HK-2 (cell line): Measurements from ENCODE around the gene PLEKHA5.
"Not testable (repeated sequence)": the region's sequence is repeated elsewhere in the genome, so short reads cannot be mapped to it uniquely, and the experiment has no call there.

Experiments used
- DNase-seq: peaks from one replicate; pipeline ENCODE4 v3.0.0-alpha.2; 2018; ENCODE audit not compliant: unreplicated experiment

Gene PLEKHA5

DNA sequence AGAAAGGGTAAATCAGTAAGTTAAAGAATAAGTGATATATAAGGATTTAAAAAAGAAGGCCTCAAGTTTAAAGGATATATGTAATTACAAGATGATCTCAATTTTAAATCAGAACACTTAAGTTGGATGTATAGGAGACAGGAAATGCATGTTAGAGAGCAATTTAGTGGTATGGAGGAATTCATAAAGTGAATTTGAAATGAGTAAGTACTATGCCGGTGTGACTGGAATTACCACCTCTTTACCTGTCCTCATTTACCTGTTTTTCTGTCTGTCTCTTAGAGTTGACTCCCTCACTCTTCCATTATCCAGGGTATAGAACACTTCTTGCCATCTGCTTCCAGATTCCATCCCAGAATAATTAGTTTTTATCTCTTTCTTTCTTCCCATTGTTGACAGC lies 73.5 kb downstream of the PLEKHA5 start:
- no peak for DNase-seq

DNA sequence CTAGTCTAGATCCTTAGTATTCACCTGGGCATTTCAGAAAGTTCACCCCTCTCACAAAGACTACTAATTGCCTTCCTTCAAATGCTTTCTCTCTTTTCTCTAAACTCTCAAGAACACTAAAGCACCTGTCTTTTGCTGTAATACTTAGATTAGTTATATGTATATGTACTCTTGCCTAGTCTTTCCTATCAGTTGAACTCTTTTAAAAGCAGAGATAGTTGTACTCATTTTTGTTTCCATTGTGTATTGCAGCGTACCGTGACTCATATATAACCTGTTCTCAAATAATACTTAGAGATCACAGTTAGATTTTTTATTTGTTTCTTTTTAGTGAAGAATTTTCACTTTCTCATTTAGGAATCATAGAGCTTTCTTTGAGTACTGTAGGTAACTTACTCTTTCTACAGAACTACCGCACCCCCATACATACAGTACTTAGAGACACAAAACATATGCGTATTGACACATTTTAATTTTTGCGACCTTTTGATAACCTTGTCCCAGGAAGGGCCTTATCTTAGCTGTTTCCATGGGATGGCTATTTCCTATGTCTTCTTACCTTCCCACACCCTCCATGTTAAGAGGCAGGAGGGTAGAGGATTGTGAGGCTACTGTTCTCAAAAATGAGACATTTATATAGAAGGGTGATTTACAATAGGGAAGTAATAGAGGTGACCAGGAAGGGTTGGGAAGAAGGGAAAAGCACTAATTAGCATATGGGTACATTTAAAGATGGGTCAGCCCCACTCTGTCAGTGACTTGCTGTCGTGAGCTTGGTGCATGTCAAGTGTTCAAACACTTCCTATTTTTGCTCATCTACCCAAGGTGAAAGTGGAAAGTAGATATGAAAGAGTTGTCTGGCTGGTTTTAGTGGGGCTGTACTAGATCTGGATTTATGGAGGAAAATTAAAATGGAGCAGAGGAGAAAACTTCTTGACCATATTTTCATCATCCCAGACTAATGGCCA lies 74.3 kb downstream of the PLEKHA5 start:
- no peak for DNase-seq

DNA sequence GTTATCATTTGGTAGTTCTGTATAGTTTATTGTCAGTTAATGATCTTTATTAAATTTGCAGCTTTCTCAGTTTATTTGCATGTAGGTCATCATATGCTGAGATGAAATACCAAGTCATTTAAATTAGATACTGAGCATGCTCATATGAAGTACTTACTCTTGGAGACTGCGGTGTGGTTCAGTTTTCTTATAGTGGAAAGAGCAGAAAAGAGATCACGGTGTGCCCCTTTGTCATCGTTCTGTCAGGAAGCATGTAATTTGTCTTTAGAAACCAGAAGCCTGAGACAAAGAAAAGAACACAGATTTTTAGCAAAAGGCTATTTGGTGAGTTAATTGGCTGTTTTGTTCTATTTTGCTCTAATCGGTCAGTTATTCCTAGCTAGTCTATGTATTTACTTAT lies 75.6 kb downstream of the PLEKHA5 start:
- no peak for DNase-seq

DNA sequence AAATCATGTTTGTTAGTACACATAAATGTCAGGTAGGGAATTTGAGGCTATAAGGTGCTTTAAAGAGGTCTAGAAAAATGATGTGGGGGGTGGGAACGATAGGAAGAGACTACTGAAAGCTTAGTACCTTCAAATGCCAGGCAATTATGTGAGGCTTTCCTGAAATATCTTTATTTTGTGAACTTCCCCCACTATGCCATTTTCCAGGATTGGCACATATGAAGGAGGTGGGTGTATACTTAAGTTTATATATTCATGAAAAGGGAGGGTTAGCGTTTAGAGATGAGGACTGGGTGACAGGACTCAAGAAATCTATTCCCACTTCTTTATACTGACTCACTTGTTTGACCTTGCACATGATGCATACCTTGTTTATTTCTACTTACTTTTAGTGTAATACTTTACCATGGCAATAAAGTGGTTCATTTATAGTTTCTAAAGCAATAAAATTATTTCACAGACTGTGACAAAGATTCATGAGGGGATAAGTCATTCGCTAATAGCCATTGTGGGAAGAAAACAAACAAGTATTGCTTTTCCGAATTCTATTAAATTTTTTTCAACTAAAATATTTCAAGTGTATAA lies 77.1 kb downstream of the PLEKHA5 start:
- DNase-seq: no peak

DNA sequence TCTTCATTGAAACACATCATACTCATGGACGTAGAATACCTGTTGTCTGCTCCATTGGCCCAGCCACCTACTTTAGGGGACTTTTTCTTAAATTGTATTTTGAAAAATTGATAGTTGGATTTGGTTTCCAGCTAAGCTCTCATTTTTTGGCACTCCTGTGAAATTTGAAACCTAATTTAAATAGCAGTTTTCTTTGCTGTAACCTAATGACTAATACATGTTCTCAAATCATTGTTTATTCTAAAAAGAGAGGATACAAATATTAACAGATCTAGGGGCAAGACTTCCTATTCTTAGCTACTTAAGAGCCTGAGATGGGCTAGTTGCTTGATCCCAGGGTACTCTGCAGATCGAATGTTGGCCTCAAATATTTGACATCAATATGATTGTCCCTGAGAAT lies 78.9 kb downstream of the PLEKHA5 start:
- no peak for DNase-seq

DNA sequence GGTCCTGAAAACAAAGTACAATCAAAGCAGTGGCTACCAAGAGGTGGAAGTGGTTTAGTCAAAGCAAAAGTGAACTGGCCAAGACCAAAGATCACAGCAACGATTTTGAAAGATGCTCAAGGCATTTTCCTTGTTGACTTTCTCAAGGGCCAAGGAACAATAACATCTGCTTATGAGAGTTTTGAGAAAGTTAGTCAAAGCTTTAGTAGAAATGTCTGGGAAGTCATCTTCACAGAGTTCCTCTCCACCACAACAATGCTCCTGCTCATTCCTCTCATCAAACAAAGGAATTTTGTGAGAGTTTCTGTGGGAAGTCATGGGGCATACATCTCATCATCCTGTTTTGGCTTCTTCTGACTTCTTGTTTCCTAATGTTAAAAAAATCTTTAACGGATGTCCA lies 80.1 kb downstream of the PLEKHA5 start:
- no peak for DNase-seq

DNA sequence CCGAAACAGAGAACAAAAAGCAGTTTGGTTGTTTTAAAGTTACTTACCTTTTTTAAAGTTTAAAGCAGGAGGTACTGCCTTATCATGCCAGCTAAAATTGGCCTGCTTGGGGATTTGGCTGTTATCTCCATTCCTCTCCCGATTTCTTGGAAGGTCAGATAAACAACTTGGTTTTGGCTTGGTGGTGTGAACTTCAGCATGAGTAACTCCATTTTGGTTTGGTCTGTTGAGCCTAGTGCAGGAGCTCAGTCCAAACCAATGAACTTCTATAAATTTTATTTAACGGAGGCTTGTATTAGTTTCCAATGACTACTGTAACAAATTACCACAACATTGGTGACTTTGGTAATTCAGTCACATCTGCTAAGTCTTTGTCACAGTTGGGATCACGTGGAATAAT lies 82.3 kb downstream of the PLEKHA5 start:
- no peak for DNase-seq

DNA sequence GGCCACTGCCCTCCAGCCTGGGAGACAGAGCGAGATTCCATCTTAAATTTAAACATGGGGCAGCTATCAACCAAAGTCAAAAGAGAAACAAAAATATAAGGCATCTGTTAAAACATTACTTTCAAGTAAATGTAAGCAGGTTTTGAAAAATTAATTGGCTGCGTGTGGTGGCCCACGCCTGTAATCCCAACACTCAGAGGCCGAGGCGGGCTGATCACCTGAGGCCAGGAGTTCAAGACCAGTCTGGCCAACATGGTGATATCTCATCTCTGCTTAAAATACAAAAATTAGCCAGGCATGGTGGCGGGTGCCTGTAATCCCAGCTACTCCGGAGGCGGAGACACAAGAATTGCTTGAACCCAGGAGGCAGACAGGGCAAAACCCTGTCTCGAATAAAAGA lies 82.7 kb downstream of the PLEKHA5 start:
- DNase-seq: no peak

DNA sequence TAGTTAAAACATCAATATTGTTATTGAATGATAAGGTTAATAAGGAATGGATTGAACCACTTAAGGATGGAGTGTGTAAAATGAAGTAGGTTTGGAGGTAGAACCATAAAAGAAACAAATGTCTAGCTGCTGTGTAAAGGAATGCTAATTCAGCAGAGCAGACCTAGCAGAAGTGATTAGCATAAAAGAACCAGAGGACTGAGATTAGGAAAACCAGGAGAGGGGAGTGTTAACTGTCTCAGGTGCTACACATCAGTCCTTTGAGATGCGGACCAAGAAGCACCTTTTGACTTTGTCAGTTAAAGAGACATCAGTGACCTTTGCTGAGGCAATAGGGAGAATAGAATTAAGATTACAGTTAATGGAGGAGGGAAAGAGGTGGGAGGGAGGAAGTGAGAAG lies 84.5 kb downstream of the PLEKHA5 start:
- no peak for DNase-seq

DNA sequence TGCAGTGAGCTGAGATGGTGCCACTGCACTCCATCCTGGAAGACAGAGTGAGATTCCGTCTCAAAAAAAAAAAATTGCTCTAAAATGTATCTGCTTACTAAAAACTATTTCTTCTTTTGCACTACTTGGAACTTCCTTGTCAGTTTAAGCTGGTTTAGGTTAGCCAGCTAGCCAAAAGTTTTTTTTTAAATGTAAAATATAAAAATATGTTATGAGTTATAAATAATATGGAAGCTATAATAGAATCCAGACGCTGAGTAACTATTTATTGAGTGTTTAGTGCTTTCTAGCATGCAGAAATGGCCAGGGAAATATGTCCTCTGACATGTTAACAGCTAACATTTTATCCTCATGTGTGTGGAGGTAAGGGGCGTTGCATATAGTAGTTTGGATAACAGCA lies 85.6 kb downstream of the PLEKHA5 start:
- no peak for DNase-seq

DNA sequence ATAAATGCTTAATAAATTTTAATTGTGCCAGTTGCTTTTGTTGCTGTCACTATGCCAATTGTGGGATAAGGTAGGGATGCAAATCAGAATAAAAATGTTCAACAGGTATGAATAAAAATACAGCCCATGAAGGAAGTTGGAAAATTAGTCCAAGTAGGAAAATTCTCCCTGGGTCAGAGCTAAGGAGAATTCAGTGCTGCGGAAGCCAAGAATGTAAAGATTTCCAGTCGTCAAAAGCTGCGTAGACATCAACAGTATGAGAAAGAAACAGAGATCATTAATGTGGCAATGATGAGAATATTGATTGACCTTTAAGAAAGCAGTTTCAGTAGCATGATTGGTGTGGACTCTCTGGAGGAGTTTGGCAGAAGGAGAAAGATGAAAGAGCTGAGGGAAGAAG lies 87.9 kb downstream of the PLEKHA5 start:
- DNase-seq: no peak

DNA sequence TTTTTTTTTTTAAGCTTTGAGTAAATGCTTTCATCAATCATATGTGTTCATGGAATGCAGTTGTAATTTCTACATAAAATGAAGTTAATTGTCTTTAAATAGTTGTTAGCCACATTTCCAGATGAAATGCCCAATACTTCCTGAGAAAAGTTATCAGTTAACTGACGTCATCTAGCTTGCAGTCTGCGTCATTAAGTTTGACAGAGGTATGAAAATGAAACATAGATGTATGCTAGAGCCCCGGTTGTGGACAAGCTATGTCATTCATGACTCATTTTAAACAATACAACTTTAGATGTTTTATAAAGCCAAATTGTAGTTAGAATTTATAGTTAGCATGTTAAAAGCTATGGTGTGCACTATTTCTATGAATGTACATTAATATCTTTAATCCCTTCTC lies 90.7 kb downstream of the PLEKHA5 start:
- no peak for DNase-seq

DNA sequence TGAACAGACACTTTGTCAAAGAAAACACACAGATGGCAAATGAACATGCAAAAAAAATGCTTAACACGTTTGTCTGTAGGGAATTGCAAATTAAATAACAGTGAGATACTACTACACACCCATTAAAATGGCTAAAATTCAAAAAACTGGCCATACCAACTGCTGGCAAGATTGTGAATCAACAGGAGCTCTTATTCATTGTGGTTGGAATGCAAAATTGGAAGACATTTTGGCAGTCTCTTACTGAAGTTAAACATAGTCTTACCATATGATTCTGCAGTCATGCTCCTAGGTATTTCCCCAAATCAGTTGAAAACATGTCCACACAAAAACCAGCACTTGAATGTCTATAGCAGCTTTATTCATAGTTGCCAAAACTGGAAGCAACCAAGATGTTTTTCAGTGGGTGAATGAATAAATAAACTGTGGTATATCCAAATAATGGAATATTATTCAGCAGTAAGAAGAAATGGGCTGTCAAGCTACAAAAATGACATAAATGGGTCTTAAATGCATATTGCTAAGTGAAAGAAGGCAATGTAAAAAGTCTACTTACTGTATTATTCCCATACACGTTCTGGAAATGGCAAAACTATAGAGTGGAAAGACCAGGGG lies 91.4 kb downstream of the PLEKHA5 start:
- DNase-seq: no peak

DNA sequence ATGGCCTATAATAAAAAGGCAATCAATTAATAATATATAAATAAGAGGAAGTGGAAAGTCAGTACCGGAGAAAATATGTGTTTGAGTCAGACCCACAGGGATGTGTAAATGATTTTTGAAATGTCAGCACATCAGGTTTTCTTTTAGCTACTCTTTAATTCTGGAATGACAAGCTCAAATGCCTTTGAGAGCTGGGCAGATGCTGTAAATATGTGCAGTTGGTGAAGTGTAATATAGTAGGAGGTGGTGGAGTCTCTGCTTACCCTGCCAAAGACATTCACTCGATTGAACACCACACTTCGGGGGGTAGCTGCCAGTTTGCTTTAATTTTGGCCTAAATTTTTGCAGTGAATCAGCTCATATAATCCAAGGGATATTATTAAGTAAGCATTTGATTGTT lies 93.0 kb downstream of the PLEKHA5 start:
- DNase-seq: peak; percentile 12

DNA sequence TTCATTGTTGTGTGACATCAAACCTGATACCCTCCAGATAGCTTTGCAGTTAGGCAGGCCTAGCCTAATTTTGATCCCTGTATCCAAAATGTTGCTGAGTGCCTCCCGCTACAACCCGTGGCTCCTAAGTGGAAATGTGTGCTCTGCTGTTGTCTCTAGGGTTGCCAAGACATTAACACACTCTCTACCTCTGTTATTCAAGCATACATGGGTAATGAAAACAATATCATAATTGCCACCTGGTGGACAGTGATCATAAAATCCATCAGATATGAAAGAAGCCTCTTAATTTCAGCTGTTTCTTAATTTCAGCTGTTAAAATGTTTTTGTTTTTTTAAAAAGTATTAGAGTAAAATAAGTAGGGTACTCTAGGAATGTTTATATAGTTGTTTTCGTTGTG lies 93.5 kb downstream of the PLEKHA5 start:
- peak; percentile 10 for DNase-seq

DNA sequence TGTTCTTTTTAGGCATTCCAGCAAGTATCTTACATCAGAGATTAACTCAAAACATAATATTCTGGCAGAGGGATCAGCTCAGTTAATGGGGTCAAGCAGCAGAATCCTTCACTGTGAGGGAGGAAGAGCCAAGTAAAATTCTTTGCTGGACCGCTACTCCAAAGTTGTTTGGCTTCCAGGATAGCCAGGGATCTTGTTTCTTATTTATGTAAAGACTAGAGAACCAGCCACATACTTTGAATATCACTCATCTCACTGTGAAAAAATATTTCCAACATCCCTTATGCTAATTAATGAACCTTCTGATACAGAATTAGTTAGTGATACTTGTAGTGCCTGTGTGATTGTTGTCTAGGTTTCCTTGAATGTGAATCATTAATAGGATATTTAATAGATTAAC lies 94.2 kb downstream of the PLEKHA5 start:
- DNase-seq: no peak

DNA sequence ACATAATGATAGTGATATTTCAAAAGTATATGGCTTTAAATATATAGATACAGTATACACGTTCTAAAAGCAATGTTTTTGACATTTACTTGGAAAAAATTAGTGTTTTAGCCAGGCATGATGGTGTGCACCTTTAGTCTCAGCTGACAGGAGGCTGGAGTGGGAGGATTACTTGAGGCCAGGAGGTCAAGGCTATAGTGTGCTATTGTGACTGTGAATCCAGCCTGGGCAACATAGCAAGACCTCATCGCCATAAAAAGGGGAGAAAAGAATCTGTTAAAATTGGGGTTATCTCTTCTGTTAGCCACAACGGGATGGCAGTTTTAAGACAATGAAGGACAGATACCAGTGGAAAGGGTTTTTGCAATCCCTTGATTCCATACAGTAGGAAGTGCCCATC lies 95.2 kb downstream of the PLEKHA5 start:
- no peak for DNase-seq

DNA sequence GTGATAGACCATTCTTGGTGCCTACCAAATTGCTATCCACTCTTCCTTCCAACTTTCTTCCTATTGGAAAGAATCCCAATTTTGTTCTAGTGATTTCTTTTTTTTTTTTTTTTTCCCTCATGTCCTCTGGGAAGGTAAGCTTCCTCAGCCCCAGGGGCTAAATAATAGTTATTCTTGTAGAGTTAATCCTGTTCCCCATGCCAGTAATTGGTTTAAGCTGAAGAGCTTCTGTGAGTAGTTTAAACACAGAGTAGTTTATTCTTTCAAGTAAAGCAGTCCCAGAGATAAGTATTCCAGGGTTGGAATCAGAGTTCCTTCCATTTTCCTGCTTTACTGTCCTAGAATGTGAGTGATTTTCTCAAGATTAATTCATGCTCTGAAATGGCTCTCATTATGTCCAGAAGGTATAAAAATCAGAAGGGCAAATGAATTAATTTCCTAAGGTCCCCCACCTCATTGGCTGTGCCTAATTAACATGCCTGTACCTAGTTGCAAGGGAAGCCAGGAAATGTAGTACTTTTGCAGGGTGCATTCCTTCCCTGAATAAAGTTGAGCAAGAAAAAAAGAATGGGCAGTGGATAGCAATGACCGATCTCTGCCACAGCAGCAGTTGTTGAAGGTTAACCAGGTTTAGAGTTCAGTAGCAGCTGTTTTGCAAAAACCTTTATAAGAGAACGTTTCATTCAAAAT lies 97.8 kb downstream of the PLEKHA5 start:
- DNase-seq: no peak

DNA sequence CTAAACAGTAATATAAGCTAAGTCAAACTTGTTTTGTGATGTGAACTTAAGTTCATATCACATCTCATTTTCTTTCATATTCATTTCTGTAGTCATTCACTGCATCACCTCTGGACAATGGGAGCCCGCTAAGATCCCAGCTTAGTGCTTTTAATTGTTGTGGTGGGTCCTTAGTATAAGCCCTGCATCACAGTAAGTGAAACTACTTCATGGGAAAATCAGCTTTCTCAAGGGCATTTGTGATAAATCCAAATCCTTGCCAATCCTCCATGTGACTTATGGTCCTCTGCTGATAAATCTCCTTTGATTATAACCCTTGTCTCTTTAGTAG lies 98.3 kb downstream of the PLEKHA5 start:
- DNase-seq: no peak

DNA sequence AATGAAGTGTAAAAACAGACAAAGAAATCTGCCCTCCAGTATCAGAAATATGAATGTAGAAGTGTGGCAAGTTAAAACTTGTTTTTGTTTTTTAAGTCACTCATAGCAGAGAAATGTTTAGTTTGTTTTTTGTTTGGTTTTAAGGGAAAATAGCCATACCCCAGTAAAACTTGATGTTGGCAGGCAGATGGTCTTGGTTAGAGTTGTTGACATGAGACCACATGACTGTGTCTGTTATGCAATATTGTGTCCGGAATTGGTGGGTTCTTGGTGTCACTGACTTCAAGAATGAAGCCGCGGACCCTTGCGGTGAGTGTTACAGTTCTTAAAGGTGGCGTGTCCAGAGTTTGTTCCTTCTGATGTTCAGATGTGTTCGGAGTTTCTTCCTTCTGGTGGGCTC lies 99.5 kb downstream of the PLEKHA5 start:
- DNase-seq: not testable (repeated sequence)

DNA sequence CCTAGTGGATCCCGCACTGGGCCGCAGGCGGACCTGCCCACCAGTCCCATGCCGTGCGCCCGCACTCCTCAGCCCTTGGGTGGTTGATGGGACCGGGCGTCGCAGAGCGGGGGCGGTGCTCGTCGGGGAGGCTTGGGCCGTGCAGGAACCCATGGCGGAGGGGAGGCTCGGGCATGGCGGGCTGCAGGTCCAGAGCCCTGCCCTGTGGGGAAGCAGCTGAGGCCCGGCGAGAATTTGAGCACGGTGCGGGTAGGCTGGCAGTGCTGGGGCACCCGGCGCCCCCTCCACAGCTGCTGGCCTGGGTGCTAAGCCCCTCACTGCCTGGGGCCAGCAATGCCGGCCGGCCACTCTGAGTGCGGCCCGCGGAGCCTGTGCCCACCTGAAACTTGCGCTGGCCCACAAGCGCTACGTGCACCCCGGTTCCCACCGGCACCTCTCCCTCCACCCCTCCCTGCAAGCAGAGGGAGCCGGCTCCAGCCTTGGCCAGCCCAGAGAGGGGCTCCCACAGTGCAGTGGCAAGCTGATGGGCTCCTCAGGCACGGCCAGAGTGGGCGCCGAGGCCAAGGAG lies 100.8 kb downstream of the PLEKHA5 start:
- no peak for DNase-seq

DNA sequence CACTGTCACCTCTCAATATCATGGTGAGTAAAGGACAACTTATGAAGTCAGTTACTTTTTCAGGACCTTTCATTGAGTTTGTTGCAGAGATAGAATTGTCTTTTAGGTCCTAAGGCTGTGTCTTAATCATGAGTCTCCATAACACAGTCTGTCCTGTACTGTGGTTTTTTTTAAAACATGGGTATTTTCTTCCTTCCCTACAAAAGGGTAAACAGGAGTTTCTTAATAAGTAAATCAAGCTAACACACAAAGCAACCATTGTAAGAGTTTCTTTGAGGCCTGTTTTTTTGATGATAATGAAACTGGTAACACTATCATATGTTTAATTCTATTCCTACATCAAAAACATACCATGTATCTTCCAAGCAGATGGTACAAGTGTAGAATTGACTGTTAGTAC lies 101.4 kb downstream of the PLEKHA5 start:
- no peak for DNase-seq
